ENCODE results near the gene ABTB2.

- TF ChIP-seq POLR2A (IDR thresholded peaks at IDR 0.05; ENCODE audit: low read length) (no peak), GATA1 (IDR thresholded peaks at IDR 0.05; ENCODE audit: low read depth, low read length) (no peak)
Observed at GRCh38 chr11:34226210-34226609, 131.6 kb downstream of the ABTB2 start.
